ENCODE measurements around the gene G0S2.

The G0S2 gene

GRCh38 chr1:209674957-209675564 lies at the start of gene G0S2:
Gene G0S2 (plus strand): TSS chr1:209675412. CDS start chr1:209675685, 273 bp downstream.
- DNase-seq: no peak

- no peak for DNase-seq
Observed at GRCh38 chr1:209625791-209626285, 49.4 kb upstream of the G0S2 start.

GRCh38 chr1:209626346-209627026 lies 48.7 kb upstream of the G0S2 start:
- DNase-seq: no peak

- no peak for DNase-seq
Observed at GRCh38 chr1:209627027-209627731, 48.0 kb upstream of the G0S2 start.

GRCh38 chr1:209627732-209628196 lies 47.4 kb upstream of the G0S2 start:
- DNase-seq: peak; percentile 75

- DNase-seq: no peak
Observed at GRCh38 chr1:209628618-209629299, 46.5 kb upstream of the G0S2 start.

GRCh38 chr1:209629621-209630382 lies 45.4 kb upstream of the G0S2 start:
- DNase-seq: no peak

GRCh38 chr1:209630383-209631225 lies 44.6 kb upstream of the G0S2 start:
- DNase-seq: no peak

GRCh38 chr1:209633335-209633997 lies 41.7 kb upstream of the G0S2 start:
- DNase-seq: no peak

GRCh38 chr1:209634005-209634737 lies 41.0 kb upstream of the G0S2 start:
- no peak for DNase-seq

GRCh38 chr1:209635850-209636249 lies 39.4 kb upstream of the G0S2 start:
- no peak for DNase-seq

GRCh38 chr1:209641832-209642172 lies 33.4 kb upstream of the G0S2 start:
- DNase-seq: no peak

GRCh38 chr1:209642816-209643215 lies 32.4 kb upstream of the G0S2 start:
- DNase-seq: no peak

- no peak for DNase-seq
Observed at GRCh38 chr1:209643285-209644020, 31.8 kb upstream of the G0S2 start.

- no peak for DNase-seq
Observed at GRCh38 chr1:209645574-209646452, 29.4 kb upstream of the G0S2 start.

- DNase-seq: no peak
Observed at GRCh38 chr1:209646558-209646957, 28.7 kb upstream of the G0S2 start.

- no peak for DNase-seq
Observed at GRCh38 chr1:209647156-209647555, 28.1 kb upstream of the G0S2 start.

- no peak for DNase-seq
Observed at GRCh38 chr1:209648346-209648745, 26.9 kb upstream of the G0S2 start.
